ENCODE measurements around the gene ANTXR2.

DNA sequence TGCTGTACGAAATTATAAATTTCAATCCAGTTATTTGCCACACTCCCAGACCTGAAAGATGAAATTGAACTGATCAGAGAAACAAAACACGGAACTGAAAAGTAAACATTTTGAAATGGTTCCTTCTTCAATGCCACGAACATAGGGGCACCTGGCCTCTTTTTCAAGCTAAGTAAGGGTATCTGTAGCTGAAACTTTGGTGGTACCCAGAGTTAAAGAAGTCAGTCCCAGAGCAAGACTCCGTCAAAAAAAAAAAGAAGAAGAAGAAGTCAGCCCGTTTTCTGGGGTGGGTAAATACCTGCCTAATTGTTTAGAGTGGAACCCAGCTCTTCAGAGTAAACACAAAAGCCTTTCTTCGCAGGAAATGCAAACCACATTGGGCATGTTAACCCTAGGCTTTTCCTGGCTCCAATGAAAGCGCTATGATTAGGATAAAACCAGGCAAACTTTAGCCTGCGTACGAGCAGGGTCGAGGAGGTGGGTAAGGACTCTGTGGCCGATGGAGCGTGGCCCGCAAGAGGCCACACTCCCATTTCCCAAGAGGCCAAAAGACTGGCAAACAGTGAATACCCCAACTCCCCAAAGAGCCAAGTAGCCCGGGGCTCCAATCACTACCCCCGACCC lies 1.3 kb downstream of the ANTXR2 start:
- TF ChIP-seq, protein P1, sequence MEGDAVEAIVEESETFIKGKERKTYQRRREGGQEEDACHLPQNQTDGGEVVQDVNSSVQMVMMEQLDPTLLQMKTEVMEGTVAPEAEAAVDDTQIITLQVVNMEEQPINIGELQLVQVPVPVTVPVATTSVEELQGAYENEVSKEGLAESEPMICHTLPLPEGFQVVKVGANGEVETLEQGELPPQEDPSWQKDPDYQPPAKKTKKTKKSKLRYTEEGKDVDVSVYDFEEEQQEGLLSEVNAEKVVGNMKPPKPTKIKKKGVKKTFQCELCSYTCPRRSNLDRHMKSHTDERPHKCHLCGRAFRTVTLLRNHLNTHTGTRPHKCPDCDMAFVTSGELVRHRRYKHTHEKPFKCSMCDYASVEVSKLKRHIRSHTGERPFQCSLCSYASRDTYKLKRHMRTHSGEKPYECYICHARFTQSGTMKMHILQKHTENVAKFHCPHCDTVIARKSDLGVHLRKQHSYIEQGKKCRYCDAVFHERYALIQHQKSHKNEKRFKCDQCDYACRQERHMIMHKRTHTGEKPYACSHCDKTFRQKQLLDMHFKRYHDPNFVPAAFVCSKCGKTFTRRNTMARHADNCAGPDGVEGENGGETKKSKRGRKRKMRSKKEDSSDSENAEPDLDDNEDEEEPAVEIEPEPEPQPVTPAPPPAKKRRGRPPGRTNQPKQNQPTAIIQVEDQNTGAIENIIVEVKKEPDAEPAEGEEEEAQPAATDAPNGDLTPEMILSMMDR (IDR thresholded peaks at IDR 0.05) = no peak
- no peak for TF ChIP-seq POLR2A (IDR thresholded peaks at IDR 0.05)

Measured in uterus (tissue), 2 donors.